IPS-15b (cell line): ENCODE measurements around the gene NFATC4.
"Not testable (repeated sequence)": the region's sequence is repeated elsewhere in the genome, so short reads cannot be mapped to it uniquely, and the experiment has no call there.

ENCODE experiments used
- H3K27me3 ChIP-seq: one replicate; pipeline ENCODE4 v1.6.1; 2013; ENCODE audit warnings: low read length; ENCODE audit not compliant: control insufficient read depth, insufficient read depth
- H3K36me3 ChIP-seq: one replicate; pipeline ENCODE4 v1.6.1; 2013; ENCODE audit warnings: low read length; ENCODE audit not compliant: control insufficient read depth, insufficient read depth
- H3K4me1 ChIP-seq: one replicate; pipeline ENCODE4 v1.6.1; 2013; ENCODE audit warnings: mild to moderate bottlenecking, low read length; ENCODE audit not compliant: control insufficient read depth, insufficient read depth
- H3K4me3 ChIP-seq: one replicate; pipeline ENCODE4 v1.5.1; 2013; ENCODE audit warnings: low read depth, low read length
- H3K9ac ChIP-seq: one replicate; pipeline ENCODE4 v1.6.1; 2013; ENCODE audit warnings: low read depth, mild to moderate bottlenecking, low read length
- H3K9me3 ChIP-seq: one replicate; pipeline ENCODE4 v1.6.1; 2013; ENCODE audit warnings: mild to moderate bottlenecking, low read length; ENCODE audit not compliant: control insufficient read depth, insufficient read depth

NFATC4 gene

DNA sequence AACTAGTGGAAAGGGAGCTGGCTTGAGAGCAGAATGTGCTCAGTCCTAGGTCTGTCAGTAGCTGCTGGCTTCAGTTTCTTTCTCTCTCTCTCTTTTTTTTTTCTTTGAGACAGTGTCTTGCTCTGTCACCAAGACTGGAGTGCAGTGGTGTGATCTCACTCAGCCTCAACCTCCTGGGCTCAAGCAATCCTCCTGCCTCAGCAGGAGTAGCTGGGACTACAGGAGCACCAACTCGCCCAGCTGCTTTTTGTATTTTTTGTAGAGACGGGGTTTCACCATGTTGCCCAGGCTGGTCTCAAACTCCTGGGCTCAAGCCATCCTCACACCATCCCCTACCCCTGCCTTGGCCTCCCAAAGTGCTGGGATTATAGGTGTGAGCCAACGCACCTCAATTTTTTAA is 3.6 kb downstream of the NFATC4 start:
- H3K9ac ChIP-seq, H3K27me3 ChIP-seq: not testable (repeated sequence)

DNA sequence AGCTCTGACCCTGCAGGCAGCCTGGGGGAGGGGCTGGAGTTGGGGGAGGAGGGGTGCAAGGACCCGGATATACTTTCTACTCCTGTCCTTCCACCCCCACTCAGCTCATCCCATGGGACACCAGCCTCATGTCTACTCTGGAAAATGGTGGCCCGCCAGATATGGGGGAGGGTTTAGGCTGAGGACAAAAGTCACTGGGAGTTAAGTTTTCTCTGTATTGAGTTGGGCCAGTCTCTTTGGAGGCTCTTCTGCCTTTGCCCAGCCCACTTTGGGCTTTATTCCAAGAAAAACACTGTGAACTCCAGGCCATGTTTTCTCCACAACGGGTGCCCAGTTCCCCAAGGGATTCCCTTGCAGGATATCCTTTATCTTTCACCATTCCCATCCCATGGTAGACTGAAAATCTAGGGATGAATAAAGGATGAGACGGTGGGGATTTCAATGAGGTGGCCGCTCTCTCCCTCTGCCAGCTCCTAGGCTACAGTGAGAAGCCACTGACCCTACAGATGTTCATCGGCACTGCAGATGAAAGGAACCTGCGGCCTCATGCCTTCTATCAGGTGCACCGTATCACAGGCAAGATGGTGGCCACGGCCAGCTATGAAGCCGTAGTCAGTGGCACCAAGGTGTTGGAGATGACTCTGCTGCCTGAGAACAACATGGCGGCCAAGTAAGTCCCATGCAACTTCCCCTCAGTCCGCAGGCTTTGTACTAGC is 4.9 kb downstream of the NFATC4 start:
- H3K9me3 ChIP-seq: no peaks in the 10 kb centered on the region
- no peak overlapping the region for H3K9ac ChIP-seq
- H3K4me1 ChIP-seq: peaks cover 10% of the 10 kb centered on the region
- H3K4me3 ChIP-seq: no peak overlapping the region
- peaks cover 14% of the 10 kb centered on the region for H3K36me3 ChIP-seq
- no peaks in the 10 kb centered on the region for H3K27me3 ChIP-seq

More for the DNA sequence above, 3.6 kb downstream of the NFATC4 start:
- peaks cover 14% of the 10 kb centered on the region for H3K36me3 ChIP-seq
- not testable (repeated sequence) for H3K9me3 ChIP-seq, H3K4me1 ChIP-seq, H3K4me3 ChIP-seq

DNA sequence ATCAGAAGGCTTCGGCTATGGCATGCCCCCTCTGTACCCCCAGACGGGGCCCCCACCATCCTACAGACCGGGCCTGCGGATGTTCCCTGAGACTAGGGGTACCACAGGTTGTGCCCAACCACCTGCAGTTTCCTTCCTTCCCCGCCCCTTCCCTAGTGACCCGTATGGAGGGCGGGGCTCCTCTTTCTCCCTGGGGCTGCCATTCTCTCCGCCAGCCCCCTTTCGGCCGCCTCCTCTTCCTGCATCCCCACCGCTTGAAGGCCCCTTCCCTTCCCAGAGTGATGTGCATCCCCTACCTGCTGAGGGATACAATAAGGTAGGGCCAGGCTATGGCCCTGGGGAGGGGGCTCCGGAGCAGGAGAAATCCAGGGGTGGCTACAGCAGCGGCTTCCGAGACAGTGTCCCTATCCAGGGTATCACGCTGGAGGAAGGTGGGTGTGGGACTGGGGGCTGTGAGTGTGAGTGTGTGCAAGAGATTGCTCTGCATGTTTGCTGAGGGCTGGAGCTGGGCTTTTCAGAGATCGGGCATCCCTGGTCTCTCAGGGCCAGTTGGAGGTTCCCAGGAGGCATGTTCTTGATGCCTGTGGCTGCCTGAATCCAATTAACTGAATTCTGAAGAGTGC is 8.6 kb downstream of the NFATC4 start:
- H3K4me3 ChIP-seq: peak overlapping the region; percentile 45
- no peaks in the 10 kb centered on the region for H3K9me3 ChIP-seq
- peaks cover 14% of the 10 kb centered on the region for H3K36me3 ChIP-seq
- no peaks in the 10 kb centered on the region for H3K27me3 ChIP-seq
- H3K4me1 ChIP-seq: peaks cover 14% of the 10 kb centered on the region
- H3K9ac ChIP-seq: no peak overlapping the region

DNA sequence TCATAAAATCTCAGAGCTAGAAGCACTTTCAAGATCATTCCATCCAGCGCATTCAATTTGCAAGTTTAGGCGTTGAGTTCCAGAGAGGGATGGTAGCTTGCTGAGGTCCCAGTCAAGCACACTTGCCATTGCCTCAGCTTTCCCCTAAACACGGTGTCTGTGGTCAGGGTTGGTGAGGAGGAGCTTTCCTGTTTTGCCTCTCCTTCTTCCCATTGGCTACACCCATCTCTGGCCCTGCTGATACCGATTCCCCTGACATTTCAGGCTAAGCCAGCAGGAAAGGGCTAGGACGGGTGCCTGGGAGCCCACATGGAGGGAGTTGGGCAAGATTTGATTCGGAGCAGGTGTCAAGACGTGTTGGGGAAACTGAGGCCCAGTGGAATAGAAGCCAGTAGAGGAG is 9.1 kb downstream of the NFATC4 start:
- H3K4me3 ChIP-seq: peak overlapping the region; percentile 45
- H3K36me3 ChIP-seq: peaks cover 14% of the 10 kb centered on the region
- no peaks in the 10 kb centered on the region for H3K27me3 ChIP-seq
- H3K9ac ChIP-seq: no peak overlapping the region
- peaks cover 14% of the 10 kb centered on the region for H3K4me1 ChIP-seq
- H3K9me3 ChIP-seq: no peaks in the 10 kb centered on the region

DNA sequence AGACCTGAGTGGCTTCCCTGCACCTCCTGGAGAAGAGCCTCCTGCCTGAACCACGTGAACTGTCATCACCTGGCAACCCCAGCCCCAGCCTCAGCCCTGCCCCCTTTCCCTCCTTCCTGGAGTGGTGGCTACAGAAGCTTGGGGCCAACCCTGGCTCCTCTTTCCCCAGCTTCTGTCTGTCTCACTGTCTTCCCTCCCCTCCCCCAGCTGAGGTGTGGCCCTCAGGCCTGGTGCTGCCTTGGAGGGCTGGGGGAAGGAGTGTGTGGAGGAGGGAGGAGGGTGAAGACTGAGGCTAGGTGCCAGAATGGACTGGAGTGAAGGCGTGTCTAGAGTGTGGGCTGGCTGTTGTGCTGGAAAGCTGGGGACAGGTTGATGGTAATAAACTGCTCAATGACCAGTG is 9.7 kb downstream of the NFATC4 start:
- H3K36me3 ChIP-seq: peaks cover 11% of the 10 kb centered on the region
- H3K4me3 ChIP-seq: peak overlapping the region; percentile 18
- H3K9me3 ChIP-seq: no peaks in the 10 kb centered on the region
- H3K9ac ChIP-seq: no peak overlapping the region
- H3K4me1 ChIP-seq: peaks cover 14% of the 10 kb centered on the region
- no peaks in the 10 kb centered on the region for H3K27me3 ChIP-seq

DNA sequence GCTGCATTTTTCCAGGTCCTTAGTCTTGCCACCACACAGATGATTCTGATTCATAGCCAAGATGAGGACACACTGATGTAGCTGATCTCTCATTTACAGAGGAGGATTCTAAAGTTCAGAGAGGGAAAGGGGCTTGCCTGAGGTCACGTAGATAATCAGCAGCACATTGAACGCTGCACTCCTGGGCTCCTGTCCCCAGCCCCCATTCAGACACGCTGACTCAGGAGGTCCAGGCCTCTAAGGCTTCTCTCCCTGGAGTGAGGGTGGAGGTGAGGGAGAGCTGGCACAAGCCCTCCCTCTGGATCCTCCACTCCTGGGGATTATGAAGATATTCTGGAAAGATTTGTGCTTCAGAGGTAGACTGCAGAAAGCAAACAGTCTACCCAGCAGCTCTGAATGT is 10.3 kb downstream of the NFATC4 start:
- H3K4me3 ChIP-seq: no peak overlapping the region
- H3K36me3 ChIP-seq: peaks cover 6% of the 10 kb centered on the region
- H3K9me3 ChIP-seq: no peaks in the 10 kb centered on the region
- H3K4me1 ChIP-seq: peaks cover 14% of the 10 kb centered on the region
- H3K27me3 ChIP-seq: no peaks in the 10 kb centered on the region
- no peak overlapping the region for H3K9ac ChIP-seq

DNA sequence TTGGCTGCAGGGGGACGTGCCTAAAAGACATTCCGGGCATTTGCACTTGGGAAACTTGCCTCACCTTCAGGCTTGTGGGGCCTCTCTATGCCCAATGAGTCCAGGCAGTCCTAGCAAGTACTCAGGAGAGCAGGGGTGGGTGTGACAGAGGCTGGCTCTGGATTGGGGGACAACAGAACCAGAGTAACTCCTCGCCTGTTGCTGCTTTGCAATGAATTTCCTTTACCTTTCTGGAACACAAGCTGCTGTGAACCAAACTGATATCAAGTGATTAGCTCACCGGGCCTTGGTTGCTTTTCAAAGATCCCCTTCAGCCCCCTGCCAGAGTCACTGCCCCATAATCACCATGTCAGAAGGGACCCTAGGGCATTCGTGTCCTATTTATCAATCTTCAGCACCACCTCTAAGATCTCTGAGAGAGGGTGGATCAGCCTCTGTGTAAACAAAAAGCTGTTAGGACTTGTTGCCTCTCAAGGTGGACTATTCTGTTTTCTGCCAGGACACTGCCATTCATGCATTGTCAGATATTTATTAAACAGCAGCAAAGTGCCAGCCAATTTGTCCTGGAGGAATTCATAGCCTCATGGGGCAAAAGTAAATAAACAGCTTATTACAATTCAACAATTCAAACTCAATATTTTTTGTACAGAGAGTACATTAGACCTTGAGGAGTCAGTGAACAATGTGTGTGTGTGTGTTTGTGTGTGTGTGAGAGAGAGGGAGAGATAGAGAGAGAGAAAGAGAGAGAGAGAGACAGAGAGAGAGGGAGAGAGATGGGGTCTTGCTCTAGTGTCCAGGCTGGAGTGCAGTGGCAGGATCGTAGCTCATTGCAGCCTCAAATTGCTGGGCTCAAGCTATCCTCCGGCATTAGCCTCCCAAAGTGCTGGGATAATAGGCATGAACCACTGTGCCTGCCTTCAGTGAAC is 11.3 kb downstream of the NFATC4 start:
- no peak overlapping the region for H3K9ac ChIP-seq
- H3K27me3 ChIP-seq: no peaks in the 10 kb centered on the region
- no peak overlapping the region for H3K4me3 ChIP-seq
- peaks cover 14% of the 10 kb centered on the region for H3K4me1 ChIP-seq
- no peaks in the 10 kb centered on the region for H3K36me3 ChIP-seq
- no peaks in the 10 kb centered on the region for H3K9me3 ChIP-seq

DNA sequence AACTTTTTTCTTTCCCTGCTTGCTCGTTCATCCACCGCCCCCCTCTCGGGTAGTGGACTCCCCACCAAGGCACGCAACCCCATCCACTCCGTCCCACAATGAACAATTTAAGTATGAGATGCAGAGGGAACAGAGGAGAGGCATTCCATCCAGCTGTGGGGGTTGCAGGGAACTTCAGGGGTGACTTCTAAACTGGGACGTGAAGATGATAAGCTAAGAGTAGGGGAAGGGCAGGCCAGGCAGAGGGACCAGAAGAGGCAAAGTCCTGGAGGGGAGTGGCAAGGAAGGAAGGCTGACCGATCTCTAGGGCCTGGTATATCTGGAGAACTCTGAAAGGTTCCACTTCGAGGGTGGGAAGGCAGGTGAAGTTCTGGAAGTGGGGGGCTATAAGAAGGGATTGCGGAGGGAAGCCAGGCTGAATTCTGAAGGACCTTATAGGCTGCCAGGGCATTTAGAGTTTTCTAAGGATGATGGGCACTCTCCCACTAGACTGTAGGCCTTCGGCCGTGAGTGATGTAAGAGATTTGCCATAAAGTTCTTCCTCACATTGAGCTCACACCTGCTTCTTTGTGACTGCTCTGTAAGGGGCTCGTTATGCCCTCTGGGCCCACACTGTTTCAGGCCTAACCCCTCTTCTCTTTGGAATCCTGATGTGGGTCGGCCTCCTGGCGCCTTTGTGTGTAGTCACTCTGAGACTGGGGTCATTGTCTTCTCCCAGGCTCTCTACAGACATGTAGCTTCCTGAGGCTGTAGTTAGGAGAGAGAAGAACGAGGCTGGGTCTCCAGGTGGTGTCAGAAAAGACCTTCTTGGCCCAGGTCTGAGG is 12.1 kb downstream of the NFATC4 start:
- Histone ChIP-seq H3K27me3 (no peaks in the 10 kb centered on the region), H3K36me3 (no peaks in the 10 kb centered on the region), H3K9me3 (no peaks in the 10 kb centered on the region), H3K9ac (no peak overlapping the region), H3K4me1 (peaks cover 14% of the 10 kb centered on the region), H3K4me3 (no peak overlapping the region)

DNA sequence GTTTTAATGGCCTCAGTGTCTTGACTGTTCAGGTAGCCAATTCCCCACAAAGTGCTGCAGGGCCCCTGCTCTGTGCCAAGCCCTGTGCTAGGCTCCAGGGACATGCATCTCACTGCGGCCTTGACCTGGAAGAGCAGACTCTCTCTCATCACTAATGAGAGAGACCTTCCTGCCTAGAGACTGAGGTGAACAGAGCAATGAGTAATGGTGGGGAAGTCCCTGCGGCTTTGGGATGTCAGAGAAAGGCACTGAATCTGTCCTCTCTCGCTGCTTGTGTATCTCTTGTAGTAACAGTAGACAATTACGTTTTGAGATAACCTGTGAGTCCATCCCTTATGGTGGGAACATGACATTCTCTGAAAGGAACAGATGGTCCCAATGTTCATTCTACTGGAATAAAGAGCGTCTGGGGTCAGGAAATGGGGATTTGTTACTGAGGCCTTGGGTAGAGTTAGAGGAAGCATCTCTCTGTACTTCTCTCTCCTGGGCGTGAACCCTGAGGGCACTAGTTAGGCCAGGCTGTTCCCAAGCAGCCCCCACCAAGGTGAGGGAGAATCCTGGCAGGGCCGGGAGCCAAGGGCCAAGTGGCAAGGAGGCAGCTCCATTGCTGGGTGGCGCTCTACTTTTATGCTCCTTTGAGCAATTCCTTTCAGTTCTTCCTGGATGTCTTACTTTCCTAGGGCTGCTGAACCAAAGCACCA is 13.5 kb downstream of the NFATC4 start:
- no peaks in the 10 kb centered on the region for H3K36me3 ChIP-seq

DNA sequence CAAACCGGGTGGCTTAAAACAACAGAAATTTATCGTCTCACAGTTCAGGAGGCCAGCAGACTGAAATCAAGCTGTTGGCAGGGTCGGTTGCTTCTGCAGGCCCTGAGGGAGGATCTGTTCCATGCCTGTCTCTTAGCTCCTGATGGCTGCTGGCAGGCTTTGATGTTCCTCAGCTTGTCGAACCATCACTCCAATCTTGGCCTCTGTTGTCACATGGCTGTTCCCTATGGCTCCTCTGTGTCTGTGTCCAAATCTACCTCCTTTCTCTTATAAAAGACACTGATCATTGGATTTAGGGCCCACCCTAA is 14.0 kb downstream of the NFATC4 start:
- Histone ChIP-seq H3K9ac (no peak overlapping the region), H3K4me3 (no peak overlapping the region), H3K4me1 (peaks cover 10% of the 10 kb centered on the region), H3K9me3 (no peaks in the 10 kb centered on the region), H3K36me3 (no peaks in the 10 kb centered on the region), H3K27me3 (no peaks in the 10 kb centered on the region)

More for the DNA sequence above, 13.5 kb downstream of the NFATC4 start:
- no peak overlapping the region for H3K9ac ChIP-seq
- peaks cover 14% of the 10 kb centered on the region for H3K4me1 ChIP-seq
- H3K27me3 ChIP-seq: no peaks in the 10 kb centered on the region
- no peaks in the 10 kb centered on the region for H3K9me3 ChIP-seq
- H3K4me3 ChIP-seq: no peak overlapping the region

DNA sequence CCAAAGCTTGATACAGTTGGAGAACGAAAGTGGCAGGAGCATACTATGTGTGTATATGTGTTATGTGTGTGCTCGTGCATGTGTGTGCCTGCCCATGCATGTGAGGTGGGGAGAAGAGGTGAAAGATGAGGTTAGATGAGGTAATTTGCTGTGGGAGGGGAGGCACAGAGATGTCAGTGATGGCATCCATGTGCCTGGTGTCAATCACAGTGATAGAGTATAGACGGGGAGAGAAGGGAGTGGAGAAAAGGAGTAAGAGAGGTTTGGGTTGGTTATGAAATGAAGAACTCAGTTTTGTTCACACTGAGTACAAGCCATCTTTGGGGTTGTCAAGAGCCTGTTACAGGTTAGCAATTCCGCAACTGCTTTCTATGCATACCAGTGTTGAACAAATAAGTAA is 16.2 kb downstream of the NFATC4 start:
- Histone ChIP-seq H3K36me3 (no peaks in the 10 kb centered on the region), H3K4me1 (peaks cover 7% of the 10 kb centered on the region), H3K9ac (no peak overlapping the region), H3K4me3 (no peak overlapping the region), H3K27me3 (no peaks in the 10 kb centered on the region), H3K9me3 (no peaks in the 10 kb centered on the region)
